ENCODE data around the gene CCL18.
"Not testable (repeated sequence)": the region's sequence is repeated elsewhere in the genome, so short reads cannot be mapped to it uniquely, and the experiment has no call there.

- TF ChIP-seq CTCF, POLR2A (IDR thresholded peaks at IDR 0.05): not testable (repeated sequence)
Observed at GRCh38 chr17:36099004-36099403, 34.9 kb downstream of the CCL18 start.

All from uterus (tissue), 2 donors.